Measurements from ENCODE around the gene TMTC3. TPM values are rescaled to one million over a fixed set of nuclear protein-coding genes. Genes with fewer than 3 reads are reported as not detected.
"Not testable (repeated sequence)": the region's sequence is repeated elsewhere in the genome, so short reads cannot be mapped to it uniquely, and the experiment has no call there.

Gene TMTC3
- 1 to 10 TPM; 5.3 to 5.4 TPM for total RNA-seq

GRCh38 chr12:88141774-88142609 is at the start of gene TMTC3, which contains the start of gene CEP290:
TSS of gene TMTC3 (plus strand) at chr12:88142307. CDS start at chr12:88148316, 6,009 bp downstream.
TSS of gene CEP290 (minus strand) at chr12:88142088. CDS start at chr12:88141307, 781 bp downstream.
- Mint-ChIP-seq H3K4me3 (peak within 1 kb of the TSS; percentile 94), H3K27me3 (ENCODE audit: low read depth) (no peaks in the 10 kb centered on the region), H3K4me1 (ENCODE audit: low read depth) (peaks cover 30% of the 10 kb centered on the region), H3K36me3 (ENCODE audit: low read depth) (peaks cover 17% of the 10 kb centered on the region), H3K9me3 (ENCODE audit: insufficient read depth) (no peaks in the 10 kb centered on the region), H3K27ac (peak within 1 kb of the TSS; percentile 90)
- ChIA-PET POLR2A (interaction anchor here (0.7 kb wide), 1 partner anchor 125 kb away, joined by 3 read pairs; no protein-coding TSS in a partner anchor), CTCF (interaction anchor here (0.7 to 1.4 kb wide), 4 partner anchors 12 to 20 kb away, joined by 3 to 5 read pairs (median 3); no protein-coding TSS in a partner anchor)
- peak; percentile 98 for ATAC-seq
- DNase-seq = peak; percentile 96

GRCh38 chr12:88092771-88093170 is 49.3 kb upstream of the TMTC3 start:
- ChIA-PET CTCF (no interaction called here), POLR2A (no interaction called here)
- no peak overlapping the region for H3K27ac Mint-ChIP-seq
- DNase-seq = no peak
- H3K4me3 Mint-ChIP-seq = no peak overlapping the region
- H3K27me3 Mint-ChIP-seq (ENCODE audit: low read depth) = no peaks in the 10 kb centered on the region
- no peaks in the 10 kb centered on the region for H3K4me1 Mint-ChIP-seq (ENCODE audit: low read depth)
- H3K36me3 Mint-ChIP-seq (ENCODE audit: low read depth) = peaks cover 9% of the 10 kb centered on the region
- ATAC-seq = no peak
- no peaks in the 10 kb centered on the region for H3K9me3 Mint-ChIP-seq (ENCODE audit: insufficient read depth)

- peaks cover 10% of the 10 kb centered on the region for H3K36me3 Mint-ChIP-seq (ENCODE audit: low read depth)
- H3K9me3 Mint-ChIP-seq (ENCODE audit: insufficient read depth) = no peaks in the 10 kb centered on the region
- H3K27ac Mint-ChIP-seq = no peak overlapping the region
- ATAC-seq (no peak), DNase-seq (no peak)
- H3K27me3 Mint-ChIP-seq (ENCODE audit: low read depth) = no peaks in the 10 kb centered on the region
- ChIA-PET POLR2A (no interaction called here), CTCF (no interaction called here)
- no peak overlapping the region for H3K4me3 Mint-ChIP-seq
- H3K4me1 Mint-ChIP-seq (ENCODE audit: low read depth) = no peaks in the 10 kb centered on the region
Measured at GRCh38 chr12:88093573-88093972, 48.5 kb upstream of the TMTC3 start.

GRCh38 chr12:88108021-88108420 is 34.1 kb upstream of the TMTC3 start:
- H3K4me3 Mint-ChIP-seq = no peak overlapping the region
- no peaks in the 10 kb centered on the region for H3K9me3 Mint-ChIP-seq (ENCODE audit: insufficient read depth)
- peaks cover 9% of the 10 kb centered on the region for H3K36me3 Mint-ChIP-seq (ENCODE audit: low read depth)
- no peak for ATAC-seq
- ChIA-PET CTCF (no interaction called here), POLR2A (no interaction called here)
- DNase-seq = no peak
- H3K27ac Mint-ChIP-seq = no peak overlapping the region
- peaks cover 2% of the 10 kb centered on the region for H3K4me1 Mint-ChIP-seq (ENCODE audit: low read depth)
- no peaks in the 10 kb centered on the region for H3K27me3 Mint-ChIP-seq (ENCODE audit: low read depth)

- DNase-seq (no peak), ATAC-seq (no peak)
- Mint-ChIP-seq H3K9me3 (ENCODE audit: insufficient read depth) (no peaks in the 10 kb centered on the region), H3K36me3 (ENCODE audit: low read depth) (peaks cover 8% of the 10 kb centered on the region), H3K4me1 (ENCODE audit: low read depth) (peaks cover 2% of the 10 kb centered on the region), H3K4me3 (no peak overlapping the region), H3K27ac (no peak overlapping the region), H3K27me3 (ENCODE audit: low read depth) (no peaks in the 10 kb centered on the region)
- ChIA-PET POLR2A (no interaction called here), CTCF (no interaction called here)
Measured at GRCh38 chr12:88111074-88111652, 30.9 kb upstream of the TMTC3 start.

GRCh38 chr12:88113871-88114270 is 28.2 kb upstream of the TMTC3 start:
- H3K4me3 Mint-ChIP-seq = no peak overlapping the region
- H3K9me3 Mint-ChIP-seq (ENCODE audit: insufficient read depth) = no peaks in the 10 kb centered on the region
- ChIA-PET POLR2A (no interaction called here), CTCF (no interaction called here)
- peaks cover 2% of the 10 kb centered on the region for H3K4me1 Mint-ChIP-seq (ENCODE audit: low read depth)
- ATAC-seq (no peak), DNase-seq (no peak)
- H3K27ac Mint-ChIP-seq = no peak overlapping the region
- H3K36me3 Mint-ChIP-seq (ENCODE audit: low read depth) = peaks cover 9% of the 10 kb centered on the region
- no peaks in the 10 kb centered on the region for H3K27me3 Mint-ChIP-seq (ENCODE audit: low read depth)

GRCh38 chr12:88122666-88123065 is 19.4 kb upstream of the TMTC3 start:
- no peaks in the 10 kb centered on the region for H3K4me1 Mint-ChIP-seq (ENCODE audit: low read depth)
- DNase-seq (no peak), ATAC-seq (no peak)
- H3K27me3 Mint-ChIP-seq (ENCODE audit: low read depth) = no peaks in the 10 kb centered on the region
- no peaks in the 10 kb centered on the region for H3K9me3 Mint-ChIP-seq (ENCODE audit: insufficient read depth)
- no peak overlapping the region for H3K27ac Mint-ChIP-seq
- POLR2A ChIA-PET = no interaction called here
- CTCF ChIA-PET = interaction anchor here (1.4 kb wide), 1 partner anchor 19 kb away, joined by 3 read pairs; the partner anchor contains the start of genes CEP290 and TMTC3
- peaks cover 3% of the 10 kb centered on the region for H3K36me3 Mint-ChIP-seq (ENCODE audit: low read depth)
- H3K4me3 Mint-ChIP-seq = no peak overlapping the region

GRCh38 chr12:88127099-88127498 is 15.0 kb upstream of the TMTC3 start:
- no peak for ATAC-seq
- POLR2A ChIA-PET = no interaction called here

GRCh38 chr12:88127855-88128254 is 14.3 kb upstream of the TMTC3 start:
- Mint-ChIP-seq H3K4me3 (no peak overlapping the region), H3K4me1 (ENCODE audit: low read depth) (peaks cover 6% of the 10 kb centered on the region), H3K36me3 (ENCODE audit: low read depth) (peaks cover 4% of the 10 kb centered on the region), H3K27ac (no peak overlapping the region), H3K27me3 (ENCODE audit: low read depth) (no peaks in the 10 kb centered on the region), H3K9me3 (ENCODE audit: insufficient read depth) (no peaks in the 10 kb centered on the region)
- POLR2A ChIA-PET = no interaction called here
- CTCF ChIA-PET = no interaction called here
- ATAC-seq = no peak
- DNase-seq = no peak

More at GRCh38 chr12:88127099-88127498, 15.0 kb upstream of the TMTC3 start:
- Mint-ChIP-seq H3K27ac (no peak overlapping the region), H3K36me3 (ENCODE audit: low read depth) (peaks cover 4% of the 10 kb centered on the region), H3K4me3 (no peak overlapping the region), H3K9me3 (ENCODE audit: insufficient read depth) (no peaks in the 10 kb centered on the region), H3K27me3 (ENCODE audit: low read depth) (no peaks in the 10 kb centered on the region), H3K4me1 (ENCODE audit: low read depth) (no peaks in the 10 kb centered on the region)
- CTCF ChIA-PET = no interaction called here
- no peak for DNase-seq

GRCh38 chr12:88132392-88132791 is 9.7 kb upstream of the TMTC3 start:
- Mint-ChIP-seq H3K27ac (no peak overlapping the region), H3K4me3 (no peak overlapping the region), H3K4me1 (ENCODE audit: low read depth) (peaks cover 7% of the 10 kb centered on the region), H3K9me3 (ENCODE audit: insufficient read depth) (no peaks in the 10 kb centered on the region), H3K36me3 (ENCODE audit: low read depth) (peaks cover 14% of the 10 kb centered on the region), H3K27me3 (ENCODE audit: low read depth) (no peaks in the 10 kb centered on the region)
- ATAC-seq (no peak), DNase-seq (no peak)
- POLR2A ChIA-PET = no interaction called here
- CTCF ChIA-PET = no interaction called here

- POLR2A ChIA-PET = interaction anchor here (0.6 kb wide), 1 partner anchor 17 kb away, joined by 3 read pairs; no protein-coding TSS in a partner anchor
- H3K9me3 Mint-ChIP-seq (ENCODE audit: insufficient read depth); H3K27ac Mint-ChIP-seq; H3K27me3 Mint-ChIP-seq (ENCODE audit: low read depth); H3K4me1 Mint-ChIP-seq (ENCODE audit: low read depth); H3K4me3 Mint-ChIP-seq; CTCF ChIA-PET; ATAC-seq; DNase-seq: not testable (repeated sequence)
- H3K36me3 Mint-ChIP-seq (ENCODE audit: low read depth) = peaks cover 20% of the 10 kb centered on the region
Measured at GRCh38 chr12:88133181-88133580, 8.9 kb upstream of the TMTC3 start.

- H3K27ac Mint-ChIP-seq; H3K9me3 Mint-ChIP-seq (ENCODE audit: insufficient read depth); CTCF ChIA-PET; DNase-seq; H3K4me3 Mint-ChIP-seq; H3K27me3 Mint-ChIP-seq (ENCODE audit: low read depth); ATAC-seq: not testable (repeated sequence)
- H3K4me1 Mint-ChIP-seq (ENCODE audit: low read depth) = peaks cover 23% of the 10 kb centered on the region
- POLR2A ChIA-PET = interaction anchor here (0.6 kb wide), 1 partner anchor 21 kb away, joined by 3 read pairs; no protein-coding TSS in a partner anchor
- peaks cover 21% of the 10 kb centered on the region for H3K36me3 Mint-ChIP-seq (ENCODE audit: low read depth)
Measured at GRCh38 chr12:88139711-88140110, 2.4 kb upstream of the TMTC3 start.
